Neural cell (in vitro differentiated cells): ENCODE data around the gene BRAF.

Experiments used
- EP300 ChIP-seq: fragments of 450-650 bp; conservative IDR thresholded peaks from 2 replicates; pipeline ENCODE4 v1.6.1; 2014; ENCODE audit warnings: antibody characterized with exemption, mild to moderate bottlenecking, moderate library complexity; ENCODE audit not compliant: poor library complexity, severe bottlenecking
- EZH2 ChIP-seq: fragments of 200-600, 300-800 bp; shearing (Covaris generic), sonication (generic); IDR thresholded peaks from 2 replicates; pipeline ENCODE4 v1.6.1; 2014; ENCODE audit warnings: antibody characterized with exemption, low read length, borderline replicate concordance, mild to moderate bottlenecking; ENCODE audit not compliant: insufficient read depth, poor library complexity, severe bottlenecking
- MXI1 ChIP-seq: fragments of 450-650 bp; conservative IDR thresholded peaks from 2 replicates; pipeline ENCODE4 v1.6.1; 2014; ENCODE audit warnings: antibody characterized with exemption, mild to moderate bottlenecking; ENCODE audit not compliant: poor library complexity, severe bottlenecking
- POLR2AphosphoS5 ChIP-seq: IDR thresholded peaks from 2 replicates; pipeline ENCODE4 v1.6.1; 2012
- RAD21 ChIP-seq: fragments of 450-650 bp; conservative IDR thresholded peaks from 2 replicates; pipeline ENCODE4 v1.6.1; 2014; ENCODE audit warnings: antibody characterized with exemption, mild to moderate bottlenecking, moderate library complexity
- TAF1 ChIP-seq: IDR thresholded peaks from 2 replicates; pipeline ENCODE4 v1.6.1; 2012; ENCODE audit warnings: low read depth
- TF ChIP-seq, protein P1 (sequence below): fragments of 450-650 bp; IDR thresholded peaks from 2 replicates; pipeline ENCODE4 v1.5.1; 2014; ENCODE audit warnings: antibody characterized with exemption, mild to moderate bottlenecking, moderate library complexity; ENCODE audit not compliant: poor library complexity, severe bottlenecking

DNA sequence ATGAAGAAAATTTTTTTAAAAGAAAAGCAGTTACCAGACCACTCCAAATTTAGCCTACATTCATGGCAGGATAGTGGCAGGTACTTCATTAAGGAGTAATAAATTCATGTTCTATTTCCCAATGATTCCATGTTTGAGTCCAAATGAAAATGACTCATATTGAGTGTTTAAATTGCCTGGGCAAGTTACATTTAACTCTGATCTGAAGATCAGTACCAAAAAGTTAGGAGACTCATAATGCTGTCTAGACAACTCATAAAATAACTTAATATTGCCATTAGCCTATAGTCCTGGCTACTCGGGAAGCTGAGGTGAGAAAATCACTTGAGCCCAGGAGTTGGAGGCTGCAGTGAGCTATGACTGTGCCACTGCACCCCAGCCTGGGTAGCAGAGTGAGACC lies 13.0 kb downstream of the BRAF start:
- TF ChIP-seq EP300 (no peak), EZH2 (no peak), TAF1 (no peak), MXI1 (no peak), POLR2AphosphoS5 (no peak), RAD21 (no peak)
- TF ChIP-seq, protein P1, sequence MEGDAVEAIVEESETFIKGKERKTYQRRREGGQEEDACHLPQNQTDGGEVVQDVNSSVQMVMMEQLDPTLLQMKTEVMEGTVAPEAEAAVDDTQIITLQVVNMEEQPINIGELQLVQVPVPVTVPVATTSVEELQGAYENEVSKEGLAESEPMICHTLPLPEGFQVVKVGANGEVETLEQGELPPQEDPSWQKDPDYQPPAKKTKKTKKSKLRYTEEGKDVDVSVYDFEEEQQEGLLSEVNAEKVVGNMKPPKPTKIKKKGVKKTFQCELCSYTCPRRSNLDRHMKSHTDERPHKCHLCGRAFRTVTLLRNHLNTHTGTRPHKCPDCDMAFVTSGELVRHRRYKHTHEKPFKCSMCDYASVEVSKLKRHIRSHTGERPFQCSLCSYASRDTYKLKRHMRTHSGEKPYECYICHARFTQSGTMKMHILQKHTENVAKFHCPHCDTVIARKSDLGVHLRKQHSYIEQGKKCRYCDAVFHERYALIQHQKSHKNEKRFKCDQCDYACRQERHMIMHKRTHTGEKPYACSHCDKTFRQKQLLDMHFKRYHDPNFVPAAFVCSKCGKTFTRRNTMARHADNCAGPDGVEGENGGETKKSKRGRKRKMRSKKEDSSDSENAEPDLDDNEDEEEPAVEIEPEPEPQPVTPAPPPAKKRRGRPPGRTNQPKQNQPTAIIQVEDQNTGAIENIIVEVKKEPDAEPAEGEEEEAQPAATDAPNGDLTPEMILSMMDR, result no peak
